Endothelial cell of umbilical vein (primary cell): ENCODE results near the gene SORL1.

Experiments
- MYC ChIP-seq: IDR thresholded peaks from one replicate; pipeline ENCODE4 v1.6.1; 2011; ENCODE audit warnings: mild to moderate bottlenecking, low read depth, low read length
- POLR2AphosphoS5 ChIP-seq: IDR thresholded peaks from 2 replicates; pipeline ENCODE4 v1.6.1; 2012; ENCODE audit warnings: low read depth, mild to moderate bottlenecking, control low read depth, low read length, moderate library complexity; ENCODE audit not compliant: insufficient read depth
- TF ChIP-seq, protein P1 (sequence below), 2 donors: IDR thresholded peaks; 1 replicate in 1 of 2; 2 replicates in 1 of 2; pipeline ENCODE4 v1.5.1; 2011; ENCODE audit warnings: low read length in 2 of 2, mild to moderate bottlenecking in 2 of 2, moderate library complexity in 2 of 2, control low read depth in 1 of 2, inconsistent platforms in 1 of 2, low read depth in 1 of 2; ENCODE audit not compliant: insufficient read depth in 1 of 2; ENCODE audit errors: extremely low read depth in 1 of 2

DNA sequence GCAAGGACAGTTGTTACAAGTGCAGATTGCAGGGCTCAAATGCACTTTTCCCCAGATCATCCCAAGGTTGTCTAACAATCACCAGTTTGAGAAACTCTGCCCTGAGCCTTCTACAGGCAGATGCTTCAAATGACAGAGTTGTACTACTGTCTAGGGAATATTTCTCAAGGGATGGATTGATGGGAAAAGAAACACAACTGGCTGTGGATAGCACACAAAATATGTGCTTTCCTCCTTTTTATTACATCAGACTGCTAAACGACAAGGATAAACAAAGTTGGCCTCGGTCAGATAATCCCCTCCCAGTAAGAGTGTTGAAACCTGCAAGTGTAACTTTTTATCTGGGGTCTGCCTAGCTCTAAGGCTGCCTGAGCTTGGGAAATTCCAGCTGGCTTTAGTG lies 47.3 kb downstream of the SORL1 start:
- no peak for TF ChIP-seq POLR2AphosphoS5
- TF ChIP-seq MYC = no peak
- TF ChIP-seq, protein P1, sequence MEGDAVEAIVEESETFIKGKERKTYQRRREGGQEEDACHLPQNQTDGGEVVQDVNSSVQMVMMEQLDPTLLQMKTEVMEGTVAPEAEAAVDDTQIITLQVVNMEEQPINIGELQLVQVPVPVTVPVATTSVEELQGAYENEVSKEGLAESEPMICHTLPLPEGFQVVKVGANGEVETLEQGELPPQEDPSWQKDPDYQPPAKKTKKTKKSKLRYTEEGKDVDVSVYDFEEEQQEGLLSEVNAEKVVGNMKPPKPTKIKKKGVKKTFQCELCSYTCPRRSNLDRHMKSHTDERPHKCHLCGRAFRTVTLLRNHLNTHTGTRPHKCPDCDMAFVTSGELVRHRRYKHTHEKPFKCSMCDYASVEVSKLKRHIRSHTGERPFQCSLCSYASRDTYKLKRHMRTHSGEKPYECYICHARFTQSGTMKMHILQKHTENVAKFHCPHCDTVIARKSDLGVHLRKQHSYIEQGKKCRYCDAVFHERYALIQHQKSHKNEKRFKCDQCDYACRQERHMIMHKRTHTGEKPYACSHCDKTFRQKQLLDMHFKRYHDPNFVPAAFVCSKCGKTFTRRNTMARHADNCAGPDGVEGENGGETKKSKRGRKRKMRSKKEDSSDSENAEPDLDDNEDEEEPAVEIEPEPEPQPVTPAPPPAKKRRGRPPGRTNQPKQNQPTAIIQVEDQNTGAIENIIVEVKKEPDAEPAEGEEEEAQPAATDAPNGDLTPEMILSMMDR (IDR thresholded peaks at IDR 0.05; ENCODE audit: extremely low read depth in 1 of 2, insufficient read depth in 1 of 2, low read depth in 1 of 2, low read length in 2 of 2) = no peak
